Stimulated activated CD4-positive, alpha-beta T cell treated with anti-CD3 and anti-CD28 coated beads, Interleukin-2, amount 100 ng/mL, for 24 hours (primary cell): ENCODE results near the gene CUX1.

Experiments used
- DNase-seq, 2 donors: peaks; one replicate each; pipeline ENCODE4 v3.0.0-alpha.2; 2020

The CUX1 gene

DNA sequence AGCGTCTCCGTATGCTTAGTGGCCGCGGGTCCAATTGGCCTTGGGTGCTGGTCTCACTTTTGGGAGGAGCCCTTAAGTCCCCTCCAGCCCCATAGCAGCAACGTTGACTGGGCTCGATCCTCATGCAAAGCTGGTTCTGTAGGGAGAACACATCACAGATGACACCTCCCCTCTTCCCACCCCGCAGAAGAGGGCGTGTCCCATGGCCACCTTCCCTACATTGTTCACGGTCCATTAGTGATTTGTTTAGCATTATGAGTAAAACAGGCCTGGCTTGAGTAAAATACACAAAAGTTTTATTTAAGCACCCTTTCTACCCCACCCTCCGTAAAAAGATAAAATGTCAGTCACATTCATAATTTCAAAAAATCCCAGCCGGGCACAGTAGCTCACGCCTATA is 380.2 kb downstream of the CUX1 start:
- DNase-seq: no peak

DNA sequence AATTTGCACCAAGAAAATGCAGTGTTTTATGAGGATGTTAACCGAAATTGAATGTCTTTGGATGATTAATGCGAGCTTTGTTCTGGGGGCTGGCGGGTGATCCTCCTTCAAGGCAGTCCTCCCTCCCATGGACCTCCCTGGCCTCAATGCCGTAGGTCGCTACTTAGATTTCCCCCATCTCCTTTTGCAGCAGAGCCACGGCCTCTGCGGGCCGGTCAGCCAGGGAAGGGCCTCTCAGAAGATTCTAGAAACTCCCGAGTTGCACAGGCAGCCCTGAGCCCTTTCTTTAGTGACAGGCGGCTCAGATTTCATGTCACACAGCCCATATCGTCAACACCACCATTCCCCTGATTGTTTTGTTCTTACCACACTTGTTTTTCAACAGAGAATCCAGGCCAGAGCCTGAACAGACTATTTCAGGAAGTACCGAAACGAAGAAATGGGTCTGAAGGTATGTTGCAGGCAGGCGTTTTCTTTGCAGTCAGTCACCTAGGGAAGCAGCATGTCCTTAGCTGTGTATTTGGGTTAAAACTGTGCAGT is 381.1 kb downstream of the CUX1 start:
- DNase-seq: no peak

DNA sequence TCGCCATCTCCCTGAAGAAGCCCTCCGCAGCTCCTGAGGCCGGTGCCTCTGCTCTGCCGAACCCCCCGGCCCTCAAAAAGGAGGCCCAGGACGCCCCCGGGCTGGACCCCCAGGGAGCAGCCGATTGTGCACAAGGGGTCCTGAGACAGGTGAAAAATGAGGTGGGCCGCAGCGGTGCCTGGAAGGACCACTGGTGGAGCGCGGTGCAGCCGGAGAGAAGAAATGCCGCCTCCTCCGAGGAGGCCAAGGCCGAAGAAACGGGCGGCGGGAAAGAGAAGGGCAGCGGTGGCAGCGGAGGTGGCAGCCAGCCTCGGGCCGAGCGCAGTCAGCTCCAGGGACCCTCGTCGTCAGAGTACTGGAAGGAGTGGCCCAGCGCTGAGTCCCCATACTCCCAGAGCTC is 384.1 kb downstream of the CUX1 start:
- DNase-seq: no peak

DNA sequence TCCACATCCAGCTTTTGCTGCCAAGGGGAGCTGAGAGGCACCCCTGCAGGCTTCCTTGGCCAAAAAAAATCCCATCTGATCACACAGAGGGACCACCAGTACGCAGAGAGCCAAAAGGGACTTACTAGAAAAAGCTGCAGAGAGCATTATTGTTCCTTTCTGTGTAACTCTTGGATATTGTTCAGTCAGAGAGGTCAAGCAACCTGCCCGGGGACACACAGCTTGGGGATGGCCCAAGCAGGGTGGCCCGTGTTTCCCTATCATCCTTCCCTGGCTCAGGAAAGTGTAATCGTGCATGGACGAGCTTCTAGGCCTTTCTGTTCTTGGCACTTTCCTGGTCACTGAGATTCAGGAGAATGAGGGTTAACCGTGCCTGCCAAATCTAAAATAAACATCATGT is 385.1 kb downstream of the CUX1 start:
- no peak for DNase-seq

DNA sequence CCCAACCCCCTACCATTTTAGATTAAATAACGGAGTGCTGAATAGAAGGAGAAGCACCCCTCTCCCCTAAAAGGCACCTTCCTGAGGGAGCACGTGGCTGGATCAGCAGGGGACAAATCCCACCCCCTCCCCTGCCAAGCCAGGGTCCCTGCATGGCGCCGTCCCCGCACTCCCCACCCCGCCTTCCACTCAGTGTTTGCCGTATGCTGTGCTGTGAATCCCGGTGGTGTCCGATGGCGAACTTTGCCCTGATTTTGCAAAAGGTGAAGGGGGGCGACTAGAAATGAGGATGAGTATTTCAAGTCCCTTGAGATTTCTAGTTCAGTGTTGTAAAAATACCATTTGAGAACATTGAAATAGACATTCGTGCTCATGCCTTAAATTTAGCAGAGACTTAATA is 385.8 kb downstream of the CUX1 start:
- no peak for DNase-seq

DNA sequence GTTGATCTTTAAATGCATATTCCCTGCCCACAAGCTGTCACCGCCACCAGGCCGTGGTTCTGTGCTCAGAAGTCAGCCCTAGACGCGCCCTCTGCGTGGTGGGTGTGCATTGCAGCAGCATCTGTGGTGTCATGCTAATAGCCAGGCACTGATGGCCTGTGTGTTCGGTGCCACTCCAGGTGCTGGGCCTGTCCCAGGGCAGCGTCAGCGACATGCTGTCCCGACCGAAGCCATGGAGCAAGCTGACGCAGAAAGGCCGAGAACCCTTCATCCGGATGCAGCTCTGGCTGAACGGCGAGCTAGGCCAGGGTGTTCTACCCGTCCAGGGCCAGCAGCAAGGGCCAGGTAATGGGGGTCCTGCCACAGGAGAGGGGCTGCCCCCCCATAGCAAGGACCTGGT is 386.8 kb downstream of the CUX1 start:
- DNase-seq: no peak

DNA sequence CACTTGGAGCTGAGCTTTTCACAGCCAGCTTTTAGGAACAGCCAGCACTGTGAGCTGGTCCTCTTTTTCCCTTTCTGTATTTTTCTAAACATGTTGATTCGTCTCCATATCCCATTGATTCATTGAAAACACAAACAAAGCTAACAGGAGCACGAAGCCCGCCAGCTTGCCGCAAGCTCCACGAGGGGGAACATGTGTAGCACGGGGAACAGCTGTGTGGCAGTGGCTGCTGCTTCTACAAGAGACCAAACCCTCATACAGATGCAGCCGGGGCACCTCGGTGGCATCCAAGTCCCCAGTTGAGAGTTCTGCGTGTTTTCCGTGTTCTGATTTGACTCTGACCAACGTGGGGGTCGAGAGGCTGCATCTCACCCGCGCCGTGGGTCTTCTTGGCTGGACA is 388.5 kb downstream of the CUX1 start:
- no peak for DNase-seq

DNA sequence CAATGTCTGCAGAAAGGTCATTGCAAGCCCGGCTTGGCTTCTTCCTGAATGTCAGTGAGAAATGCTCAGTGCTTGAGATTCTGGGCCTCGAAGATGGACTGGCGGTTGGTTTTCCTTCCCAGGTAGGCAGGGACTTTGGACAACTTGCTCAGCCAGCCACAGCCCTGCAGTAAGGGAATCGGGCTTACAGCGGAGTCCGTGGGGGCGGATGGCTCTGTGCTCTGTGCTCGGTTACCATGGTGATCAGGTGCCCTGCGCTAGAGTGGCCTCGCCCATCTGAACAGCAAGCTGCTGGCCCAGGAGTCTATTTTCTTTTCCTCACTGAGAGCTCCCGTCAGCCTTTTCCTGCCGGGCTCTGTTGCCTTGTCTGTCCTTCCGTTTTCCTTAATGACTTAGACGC is 391.4 kb downstream of the CUX1 start:
- no peak for DNase-seq

DNA sequence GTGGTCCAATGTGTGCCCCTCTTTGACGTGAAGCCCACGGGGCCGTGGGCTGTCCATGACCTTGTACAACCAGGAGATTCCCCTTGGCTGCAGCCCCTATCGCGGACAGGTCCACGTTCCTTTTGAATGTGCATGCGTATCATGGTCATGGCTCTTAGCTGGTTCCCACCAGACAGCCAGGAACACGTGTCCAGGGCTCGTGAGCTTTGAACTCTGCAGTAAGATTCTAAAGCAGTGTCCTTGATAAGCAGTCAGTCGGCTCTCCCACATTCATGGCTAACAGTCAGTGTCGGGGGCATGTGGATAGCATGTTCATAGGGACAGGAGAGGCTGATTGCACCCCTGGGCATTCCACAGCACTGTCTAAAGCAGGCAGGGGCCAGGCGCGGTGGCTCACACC is 393.4 kb downstream of the CUX1 start:
- no peak for DNase-seq

DNA sequence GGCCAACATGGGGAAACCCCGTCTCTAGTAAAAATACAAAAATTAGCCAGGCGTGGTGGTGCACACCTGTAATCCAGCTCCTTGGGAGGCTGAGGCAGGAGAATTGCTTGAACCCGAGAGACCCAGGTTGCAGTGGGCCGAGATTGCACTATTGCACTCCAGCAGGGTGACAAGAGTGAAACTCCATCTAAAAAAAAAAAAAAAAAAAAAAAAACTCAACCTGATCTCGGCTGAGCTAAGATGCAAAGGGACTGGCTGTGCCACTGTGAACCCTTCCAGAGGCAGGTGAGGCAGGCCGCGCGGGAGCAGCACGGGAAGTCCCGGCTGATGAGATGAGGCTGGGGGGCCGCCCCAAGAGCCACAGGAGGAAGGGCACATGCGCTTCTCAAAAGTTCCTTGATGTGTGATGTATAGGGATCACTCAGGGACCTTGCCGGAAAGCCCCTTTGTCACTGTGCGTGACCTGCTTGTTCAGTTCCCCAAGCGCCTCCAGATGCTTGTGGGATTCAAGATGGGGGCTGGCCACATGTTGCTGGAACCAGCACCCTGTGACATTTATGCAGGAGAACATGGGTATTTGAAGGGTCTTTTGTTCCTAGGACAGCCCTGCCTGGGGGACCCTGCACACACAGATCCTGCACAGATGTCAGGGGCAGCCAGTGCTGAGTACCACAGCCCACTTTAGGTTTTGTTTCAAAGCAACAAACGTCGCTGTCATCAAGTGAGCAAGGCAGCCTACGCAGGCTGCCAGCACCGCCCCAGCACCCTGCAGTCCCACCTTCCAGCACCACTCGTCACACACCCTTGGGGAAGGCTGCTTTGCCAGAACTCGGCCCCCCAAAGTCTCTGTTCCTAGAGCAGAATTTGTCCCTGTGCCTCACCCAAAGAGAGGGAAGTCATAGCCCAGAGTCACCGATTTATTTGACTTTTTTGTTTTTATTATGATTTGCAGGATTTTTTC is 394.4 kb downstream of the CUX1 start:
- no peak for DNase-seq

DNA sequence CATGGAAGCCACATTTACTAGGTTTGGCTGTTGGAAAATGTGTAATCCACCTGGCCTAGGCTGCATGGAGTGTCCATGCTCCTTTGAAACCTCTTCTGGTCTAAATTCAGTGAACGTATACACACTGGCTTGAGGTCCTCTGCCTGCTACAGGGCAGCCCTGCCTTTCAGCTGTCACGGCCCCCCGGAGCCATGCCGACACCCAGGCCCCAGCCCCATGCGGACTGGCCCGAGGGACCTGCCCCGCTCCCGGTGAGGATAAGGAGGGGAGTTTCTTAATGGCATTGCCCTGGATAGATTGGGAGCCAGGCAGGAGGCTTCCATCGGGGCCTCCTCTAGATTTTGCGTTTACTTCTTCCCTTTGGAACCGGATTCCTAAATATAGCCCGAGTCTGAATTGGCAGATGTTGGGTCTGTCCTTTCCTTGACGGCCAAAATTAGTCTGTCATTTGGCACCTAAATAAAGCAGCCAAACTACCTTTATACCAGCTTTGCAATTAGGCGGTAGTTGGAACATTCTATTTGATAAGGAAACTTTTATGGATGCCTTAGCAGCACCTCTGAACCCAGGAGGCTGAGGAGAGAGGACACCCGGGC is 397.1 kb downstream of the CUX1 start:
- no peak for DNase-seq

DNA sequence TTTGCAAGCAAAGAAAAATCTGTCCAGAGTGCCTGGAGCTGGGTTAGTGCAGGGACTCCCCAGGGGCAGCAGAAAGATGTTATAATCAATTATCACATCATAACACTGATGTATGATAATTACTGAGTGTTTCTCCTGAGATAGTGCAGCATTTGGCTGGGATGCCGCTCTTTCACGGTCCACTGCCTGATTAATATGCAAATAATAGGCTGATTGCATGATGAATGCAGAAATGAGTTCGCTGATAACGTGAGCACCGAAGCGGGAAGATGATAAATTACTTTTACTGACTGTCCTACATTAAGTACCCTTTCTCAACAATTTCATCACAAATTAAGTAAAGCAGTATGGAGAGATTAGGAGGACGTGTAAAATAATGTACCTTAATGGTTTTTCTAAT is 397.8 kb downstream of the CUX1 start:
- DNase-seq: no peak

DNA sequence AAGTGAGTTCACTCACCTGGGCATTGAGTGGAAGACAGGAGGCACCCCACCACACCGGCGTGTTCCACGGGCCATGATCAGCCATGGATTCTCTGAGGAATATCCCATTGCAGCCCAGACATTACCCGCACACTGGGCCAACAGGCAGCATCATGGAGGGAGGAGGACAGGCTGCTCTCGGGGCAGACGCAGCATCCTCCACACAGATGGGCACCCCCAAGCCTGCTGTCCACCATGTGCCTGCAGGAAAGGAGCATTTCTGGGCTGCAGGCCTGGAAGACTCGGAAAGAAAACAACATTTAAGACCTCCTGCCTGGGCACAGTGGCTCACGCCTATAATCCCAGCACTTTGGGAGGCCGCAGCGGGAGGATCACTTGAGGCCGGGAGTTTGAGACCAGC is 398.3 kb downstream of the CUX1 start:
- no peak for DNase-seq

DNA sequence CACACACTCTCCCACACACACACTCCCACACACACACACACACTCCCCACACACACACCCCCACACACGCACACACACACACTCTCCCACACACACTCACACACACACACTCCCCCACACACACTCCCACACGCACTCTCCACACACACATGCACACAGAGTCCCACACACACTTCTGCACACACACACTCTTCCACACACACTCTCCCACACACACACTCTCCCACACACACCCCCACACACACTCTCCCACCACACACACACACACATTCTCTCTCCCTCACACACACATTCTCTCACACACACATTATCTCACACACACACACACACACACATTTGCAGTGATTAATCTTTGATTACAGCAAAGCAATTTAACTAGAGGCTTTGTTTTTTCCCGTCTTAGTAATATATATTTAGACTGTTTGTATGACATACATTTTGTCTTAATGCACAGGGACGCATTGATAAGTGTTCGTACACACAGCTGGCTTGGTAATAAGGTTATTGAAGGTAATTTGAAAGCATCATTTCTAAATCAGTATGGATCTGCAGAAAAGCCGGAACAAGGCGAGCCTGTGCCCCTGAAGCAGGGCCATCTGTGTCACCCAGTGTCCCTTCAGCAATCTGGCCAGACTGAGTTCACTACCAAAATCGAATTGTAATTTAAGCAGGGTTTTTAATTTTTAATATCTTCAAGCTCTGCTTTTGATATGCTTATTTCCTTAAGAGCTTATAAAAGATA is 399.3 kb downstream of the CUX1 start:
- no peak for DNase-seq

DNA sequence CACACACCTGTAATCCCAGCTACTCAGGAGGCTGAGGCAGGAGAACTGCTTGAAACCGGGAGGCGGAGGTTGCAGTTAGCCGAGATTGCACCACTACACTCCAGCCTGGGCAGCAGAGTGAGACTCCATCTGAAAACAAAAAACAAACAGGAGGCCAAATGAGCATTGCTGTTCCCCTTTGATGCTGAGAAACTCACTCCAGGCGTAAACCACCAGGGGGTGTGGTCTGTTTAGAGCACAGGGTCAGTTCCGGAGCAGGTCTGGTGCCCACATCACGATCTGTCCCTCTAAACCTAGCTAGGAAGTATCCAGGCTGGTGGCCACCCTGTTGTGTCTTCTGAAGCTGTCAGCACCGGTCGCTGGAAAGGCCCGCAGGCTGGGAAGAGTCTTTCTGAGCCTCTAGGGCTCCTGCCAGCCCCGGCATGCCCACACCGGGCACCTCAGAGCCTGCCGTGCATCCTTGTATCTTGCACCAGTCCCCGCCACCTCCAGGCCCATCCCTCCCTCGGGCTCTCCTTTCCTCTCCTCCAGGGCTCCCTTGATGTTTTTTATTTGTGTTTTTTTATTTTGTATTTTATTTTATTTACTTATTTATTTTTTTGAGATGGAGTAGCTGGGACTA is 402.9 kb downstream of the CUX1 start:
- DNase-seq: no peak

DNA sequence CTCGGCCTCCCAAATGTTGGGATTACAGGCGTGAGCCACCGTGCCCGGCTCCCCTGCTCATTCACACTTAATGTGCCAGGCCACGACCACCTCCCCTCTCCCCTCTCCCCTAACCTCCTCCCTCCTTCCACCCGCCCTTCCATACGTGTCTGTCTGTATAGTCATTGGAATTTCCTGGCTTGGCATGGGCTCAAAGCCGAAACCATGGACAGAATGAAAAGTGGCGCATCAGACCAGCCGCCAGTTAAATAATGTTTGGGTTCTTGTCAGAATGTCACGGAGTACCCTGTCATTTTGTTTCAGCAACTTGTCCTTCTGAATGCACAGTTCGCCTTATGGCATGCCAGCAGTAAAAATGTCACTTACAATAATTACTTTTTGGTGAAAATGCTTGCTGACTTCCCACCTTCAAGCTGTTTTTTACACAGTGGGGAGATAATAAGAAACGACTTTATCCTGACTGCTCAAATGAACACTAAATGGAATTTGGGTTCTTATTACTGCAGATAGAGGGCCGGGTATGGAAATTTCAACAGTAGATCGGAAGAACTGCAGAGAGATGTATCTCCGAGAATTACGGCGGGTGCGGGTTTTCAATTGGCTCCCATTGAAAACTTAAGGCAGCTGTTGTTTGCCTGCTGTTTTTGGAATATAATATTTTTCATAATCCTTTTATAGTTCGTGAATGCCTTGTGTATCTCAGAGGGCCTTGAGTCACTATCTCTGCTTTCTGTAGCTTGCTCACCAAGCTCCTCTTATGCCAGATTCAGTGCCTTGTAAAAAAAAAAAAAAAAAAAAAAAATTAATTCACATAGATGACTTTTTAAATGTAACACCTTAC is 403.8 kb downstream of the CUX1 start:
- no peak for DNase-seq

DNA sequence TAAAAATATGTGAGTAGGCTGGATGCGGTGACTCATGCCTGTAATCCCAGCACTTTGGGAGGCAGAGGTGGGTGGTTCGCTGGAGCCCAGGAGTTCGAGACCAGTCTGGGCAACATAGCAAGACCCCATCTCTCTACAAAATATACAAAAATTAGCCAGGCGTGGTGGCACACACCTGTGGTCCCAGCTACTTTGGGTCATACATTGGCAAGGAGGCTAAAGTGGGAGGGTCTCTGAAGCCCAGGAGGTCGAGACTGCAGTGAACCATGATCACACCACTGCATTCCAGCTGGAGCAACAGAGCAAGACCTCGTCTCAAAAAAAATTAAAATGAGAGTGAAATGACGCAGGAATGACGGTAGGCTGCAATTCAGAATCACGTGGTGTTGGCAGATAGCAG is 404.5 kb downstream of the CUX1 start:
- no peak for DNase-seq

DNA sequence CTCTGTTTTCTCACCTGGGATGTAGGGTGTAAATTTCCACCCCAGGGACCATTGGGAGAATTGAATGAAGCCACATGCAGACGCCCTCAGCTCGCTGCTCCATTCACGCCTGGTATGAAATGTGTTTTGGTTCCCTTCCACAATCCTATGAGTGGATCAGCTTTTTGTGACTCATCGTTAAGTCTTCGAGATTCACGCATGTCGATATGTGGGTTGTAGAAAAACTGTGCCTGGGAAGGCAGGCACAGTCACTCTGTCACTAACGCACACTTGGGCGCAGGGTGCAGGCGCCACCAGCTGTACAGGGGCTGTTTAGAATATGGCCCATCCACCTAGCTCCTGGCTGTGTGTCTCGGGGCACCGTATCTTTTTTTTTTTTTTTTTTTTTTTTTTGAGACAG is 405.0 kb downstream of the CUX1 start:
- no peak for DNase-seq

DNA sequence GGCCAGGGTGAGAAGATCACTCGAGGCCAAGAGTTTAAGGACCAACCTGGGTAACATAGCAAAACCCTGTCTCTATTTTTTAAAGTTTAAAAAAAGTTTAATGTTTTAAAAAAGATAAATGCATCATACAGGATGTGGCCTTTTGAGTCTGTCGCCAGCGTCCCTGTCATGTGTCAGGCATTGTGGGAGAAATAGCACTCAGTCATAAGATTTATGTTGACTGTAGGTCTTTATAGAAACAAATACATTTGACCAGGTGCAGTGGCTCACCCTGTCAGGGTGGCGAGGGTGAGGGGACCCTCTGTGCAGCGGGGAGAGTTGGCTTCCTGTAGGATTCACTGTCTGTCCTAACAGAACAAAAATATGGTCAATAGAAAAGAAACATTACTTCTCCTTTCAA is 405.8 kb downstream of the CUX1 start:
- no peak for DNase-seq

DNA sequence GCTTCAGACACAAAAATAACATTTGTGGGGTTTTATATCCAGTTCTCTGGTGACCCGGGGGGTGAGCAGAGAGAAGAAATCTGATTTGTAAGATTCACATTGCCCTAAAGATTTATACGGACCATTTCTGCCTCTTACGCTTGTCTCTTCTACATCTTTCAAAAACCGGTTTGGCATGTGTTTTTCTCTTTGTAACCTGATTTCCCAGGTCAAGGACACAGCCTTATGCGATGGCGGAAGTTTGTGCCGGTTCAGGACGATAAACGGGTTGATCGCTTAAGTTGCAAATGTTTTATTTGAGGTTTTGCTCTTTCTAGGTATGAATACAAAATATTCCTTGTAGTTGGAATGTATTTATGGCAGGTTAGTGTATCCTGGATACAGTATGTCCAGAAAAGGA is 407.6 kb downstream of the CUX1 start:
- DNase-seq: no peak

DNA sequence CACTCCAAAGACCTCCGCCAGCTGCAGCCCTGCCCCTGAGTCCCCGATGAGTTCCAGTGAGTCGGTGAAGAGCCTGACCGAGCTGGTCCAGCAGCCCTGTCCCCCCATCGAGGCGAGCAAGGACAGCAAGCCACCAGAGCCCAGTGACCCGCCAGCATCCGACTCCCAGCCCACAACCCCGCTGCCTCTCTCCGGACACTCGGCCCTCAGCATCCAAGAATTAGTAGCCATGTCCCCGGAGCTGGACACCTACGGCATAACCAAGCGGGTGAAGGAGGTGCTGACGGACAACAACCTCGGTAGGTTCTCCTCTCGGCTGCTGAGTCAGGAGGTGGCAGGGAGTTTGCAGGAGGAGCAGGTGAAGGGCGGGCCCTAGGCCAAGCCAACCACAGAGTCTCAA is 409.9 kb downstream of the CUX1 start:
- DNase-seq: no peak

DNA sequence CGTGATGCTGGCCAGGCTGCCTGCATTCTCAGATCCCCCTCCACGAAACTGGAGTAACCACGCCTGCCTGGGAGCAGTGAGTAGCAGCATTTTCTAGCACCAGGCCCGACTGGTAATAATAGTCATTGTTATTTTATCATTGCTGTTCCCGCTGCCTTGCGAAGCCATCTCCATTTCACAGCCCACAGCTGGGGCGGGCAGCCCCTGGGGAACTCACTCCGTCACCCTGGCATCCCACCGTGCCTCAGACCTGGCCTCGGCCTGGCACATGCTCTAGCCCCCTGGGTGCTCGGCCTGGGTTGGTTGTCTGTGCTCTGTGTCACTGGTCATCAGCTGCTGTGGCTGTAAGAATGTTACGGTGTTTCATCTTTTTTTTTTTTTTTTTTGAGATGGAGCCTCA is 411.5 kb downstream of the CUX1 start:
- no peak for DNase-seq
